ENCODE results near the gene SGSM1.

The SGSM1 gene

GRCh38 chr22:24763872-24764485 lies 42.0 kb upstream of the SGSM1 start:
- Mint-ChIP-seq H3K4me3 (no peak overlapping the region), H3K4me1 (peaks cover 13% of the 10 kb centered on the region), H3K27ac (peak overlapping the region; percentile 60), H3K36me3 (ENCODE audit: low read depth) (no peaks in the 10 kb centered on the region), H3K27me3 (ENCODE audit: low read depth, poor library complexity) (peaks cover 8% of the 10 kb centered on the region), H3K9me3 (no peaks in the 10 kb centered on the region)
- DNase-seq: no peak
- no peak for TF ChIP-seq CTCF (IDR thresholded peaks at IDR 0.05)

DNA sequence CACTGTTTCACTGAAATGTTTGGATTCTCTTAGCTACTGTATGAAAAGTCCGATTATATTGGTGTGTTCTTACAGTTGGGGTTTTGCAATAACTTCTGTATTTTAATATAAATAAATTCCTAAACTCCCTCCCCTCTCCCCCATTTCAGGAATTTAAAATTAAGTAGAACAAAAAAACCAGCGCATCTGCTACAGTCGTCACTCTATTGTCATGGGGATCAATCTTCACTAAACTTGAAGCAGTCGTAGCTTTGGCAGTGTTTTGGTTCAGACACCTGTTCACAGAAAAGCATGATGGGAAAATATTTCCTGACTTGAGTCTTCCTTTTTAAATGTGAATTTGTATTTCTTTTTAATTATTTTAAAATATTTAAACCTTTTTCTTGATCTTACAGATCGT lies 40.8 kb upstream of the SGSM1 start:
- H3K9me3 Mint-ChIP-seq: no peaks in the 10 kb centered on the region
- no peak for TF ChIP-seq CTCF (IDR thresholded peaks at IDR 0.05)
- H3K27me3 Mint-ChIP-seq (ENCODE audit: low read depth, poor library complexity): peaks cover 8% of the 10 kb centered on the region

GRCh38 chr22:24768537-24769374 lies 37.3 kb upstream of the SGSM1 start:
- no peak overlapping the region for H3K27ac Mint-ChIP-seq
- no peak overlapping the region for H3K4me3 Mint-ChIP-seq
- peaks cover 13% of the 10 kb centered on the region for H3K4me1 Mint-ChIP-seq
- no peaks in the 10 kb centered on the region for H3K9me3 Mint-ChIP-seq
- no peaks in the 10 kb centered on the region for H3K36me3 Mint-ChIP-seq (ENCODE audit: low read depth)
- peak; percentile 67 for DNase-seq
- peaks cover 12% of the 10 kb centered on the region for H3K27me3 Mint-ChIP-seq (ENCODE audit: low read depth, poor library complexity)
- TF ChIP-seq CTCF (IDR thresholded peaks at IDR 0.05): peak; percentile 67

More for the DNA sequence above, 40.8 kb upstream of the SGSM1 start:
- Mint-ChIP-seq H3K4me3 (no peak overlapping the region), H3K4me1 (peaks cover 13% of the 10 kb centered on the region), H3K36me3 (ENCODE audit: low read depth) (no peaks in the 10 kb centered on the region), H3K27ac (no peak overlapping the region)
- DNase-seq: no peak

- H3K4me3 Mint-ChIP-seq: no peak overlapping the region
- no peaks in the 10 kb centered on the region for H3K36me3 Mint-ChIP-seq (ENCODE audit: low read depth)
- H3K27ac Mint-ChIP-seq: no peak overlapping the region
- TF ChIP-seq CTCF (IDR thresholded peaks at IDR 0.05): peak; percentile 63
- peaks cover 10% of the 10 kb centered on the region for H3K27me3 Mint-ChIP-seq (ENCODE audit: low read depth, poor library complexity)
- DNase-seq: peak; percentile 14
- H3K4me1 Mint-ChIP-seq: no peaks in the 10 kb centered on the region
- no peaks in the 10 kb centered on the region for H3K9me3 Mint-ChIP-seq
These were observed 33.4 kb upstream of the SGSM1 start for GRCh38 chr22:24772493-24773220.

DNA sequence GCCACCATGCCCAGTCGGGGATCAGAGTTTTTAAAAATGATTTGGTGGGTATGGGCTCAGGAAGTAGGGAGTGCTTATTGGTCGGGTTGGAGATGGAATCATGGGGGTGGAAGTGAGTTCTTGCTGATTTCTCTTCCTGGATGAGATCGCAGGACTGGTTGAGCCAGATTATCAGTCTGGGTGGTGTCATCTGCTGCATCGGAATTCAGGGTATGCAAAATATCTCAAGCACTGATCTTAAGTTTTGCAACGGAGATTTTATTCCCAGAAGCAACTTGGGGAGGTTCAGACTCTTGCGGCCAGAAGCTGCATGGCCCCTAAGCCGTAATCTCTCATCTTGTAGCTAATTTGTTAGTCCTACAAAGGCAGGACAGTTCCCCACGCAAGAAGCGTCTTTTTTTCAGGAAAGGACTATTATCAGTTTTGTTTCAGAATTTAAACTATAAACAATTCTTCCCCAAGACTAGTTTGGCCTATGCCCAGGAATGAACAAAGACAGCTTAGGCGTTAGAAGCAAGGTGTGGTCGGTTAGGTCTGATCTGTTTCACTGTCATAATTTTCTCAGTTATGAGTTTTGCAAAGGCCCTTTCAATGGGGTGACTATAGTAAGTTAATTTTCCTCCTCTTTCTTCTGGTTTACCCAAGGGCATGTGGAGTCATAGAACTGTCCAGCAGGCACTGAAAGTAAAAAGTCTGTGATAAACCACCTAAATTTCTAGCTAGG lies 30.1 kb upstream of the SGSM1 start:
- no peaks in the 10 kb centered on the region for H3K36me3 Mint-ChIP-seq (ENCODE audit: low read depth)
- H3K9me3 Mint-ChIP-seq: no peaks in the 10 kb centered on the region
- no peak overlapping the region for H3K4me3 Mint-ChIP-seq
- H3K4me1 Mint-ChIP-seq: no peaks in the 10 kb centered on the region
- peaks cover 13% of the 10 kb centered on the region for H3K27me3 Mint-ChIP-seq (ENCODE audit: low read depth, poor library complexity)
- H3K27ac Mint-ChIP-seq: no peak overlapping the region
- TF ChIP-seq CTCF (IDR thresholded peaks at IDR 0.05): no peak
- no peak for DNase-seq
